Measurements from ENCODE around the gene THAP7.

THAP7 gene

DNA sequence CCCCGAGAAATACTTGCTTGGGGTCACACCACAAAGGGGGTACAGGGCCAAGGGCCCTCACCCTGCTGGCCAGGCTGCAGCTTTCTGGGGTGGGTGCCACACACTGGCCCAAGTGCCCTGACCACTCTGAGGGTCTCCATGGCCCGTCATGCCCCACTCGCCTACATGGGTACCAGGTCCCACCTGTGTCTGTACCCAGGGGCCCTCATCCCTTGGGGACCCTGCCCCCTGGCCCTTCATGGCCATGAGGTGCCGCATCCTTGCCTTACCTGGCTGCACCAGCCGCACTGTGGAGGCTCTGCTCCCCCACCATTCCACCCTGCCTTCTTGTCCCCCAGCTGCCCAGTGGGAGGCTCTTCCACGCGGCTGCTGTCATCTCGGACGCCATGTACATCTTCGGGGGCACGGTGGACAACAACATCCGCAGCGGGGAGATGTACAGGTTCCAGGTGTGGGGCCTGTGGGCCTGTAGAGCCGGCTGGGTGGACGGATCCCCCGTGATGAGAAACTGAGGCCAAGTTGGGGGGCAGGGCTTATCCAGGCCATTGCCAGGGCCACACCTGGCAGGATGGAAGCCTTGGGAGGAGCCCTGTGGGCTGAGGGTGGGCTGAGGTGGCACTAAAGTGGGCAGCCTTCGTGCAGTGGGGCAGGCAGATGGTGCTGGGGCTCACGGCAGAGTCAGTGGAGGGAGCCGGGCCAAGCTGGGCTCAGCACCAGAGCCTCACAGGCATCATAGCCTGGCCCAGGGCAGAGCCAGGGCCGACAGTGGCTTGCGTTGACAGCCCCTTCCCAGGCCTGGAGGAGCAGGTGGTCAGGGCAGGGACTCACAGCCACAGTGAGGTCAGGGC, 9.2 kb downstream of the THAP7 start:
- no peak for DNase-seq

DNA sequence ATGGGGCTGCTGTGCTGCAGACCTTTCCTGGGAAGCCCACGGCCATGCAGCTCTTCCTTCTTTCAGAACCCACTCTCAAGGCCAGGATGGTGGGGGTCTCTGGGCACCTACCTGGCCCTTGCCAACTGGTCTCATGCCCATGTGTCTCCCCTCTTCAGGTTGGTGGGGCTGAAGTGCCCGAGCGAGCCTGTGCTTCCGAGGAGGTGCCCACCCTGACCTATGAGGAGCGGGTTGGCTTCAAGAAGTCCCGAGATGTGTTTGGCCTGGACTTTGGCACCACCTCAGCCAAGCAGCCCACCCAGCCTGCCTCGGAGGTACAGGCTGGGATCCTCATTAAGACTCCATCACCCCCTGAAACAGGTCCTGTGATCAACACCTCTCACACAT, 9.9 kb downstream of the THAP7 start:
- no peak for DNase-seq

- DNase-seq = no peak
Measured at GRCh38 chr22:20991252-20992055, 10.5 kb downstream of the THAP7 start.

- DNase-seq = no peak
Measured at GRCh38 chr22:20990184-20991180, 11.4 kb downstream of the THAP7 start.

GRCh38 chr22:20989323-20990138, 12.4 kb downstream of the THAP7 start:
- DNase-seq = no peak

DNA sequence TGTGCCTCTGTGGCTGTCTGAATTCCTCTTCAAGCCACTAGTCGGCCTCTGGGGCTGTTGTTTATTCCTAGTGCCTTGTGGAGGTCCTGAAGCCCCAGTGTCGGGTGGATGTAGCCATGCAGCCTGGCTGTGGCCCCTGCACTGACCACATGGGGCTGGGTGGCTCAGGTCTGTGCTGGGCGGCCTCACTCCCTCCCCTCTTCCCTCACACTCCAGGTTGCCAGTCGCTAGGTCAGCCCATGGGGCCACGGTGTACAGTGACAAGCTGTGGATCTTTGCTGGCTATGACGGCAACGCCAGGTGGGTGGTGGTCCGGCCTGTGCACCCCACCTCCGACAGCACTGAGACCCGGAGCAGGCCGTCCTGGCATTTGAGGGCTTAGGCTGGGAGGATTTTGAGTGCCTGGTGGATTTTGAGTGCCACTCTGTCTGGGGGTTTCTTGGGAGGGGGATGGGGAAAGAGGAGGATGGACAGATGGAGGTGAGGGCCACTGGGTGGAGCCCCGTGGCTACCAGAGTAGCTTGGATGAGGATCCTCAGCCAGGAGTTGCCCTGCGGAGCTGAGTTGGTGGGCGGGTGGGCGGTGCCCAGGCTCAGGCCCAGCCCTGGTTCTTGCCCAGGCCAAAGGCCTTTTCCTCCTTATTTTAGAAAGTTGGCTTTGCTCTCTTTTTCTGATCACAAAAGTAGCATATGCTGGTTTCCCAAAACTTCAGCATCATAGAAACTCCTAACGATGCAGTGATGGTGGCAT, 13.2 kb downstream of the THAP7 start:
- no peak for DNase-seq

DNA sequence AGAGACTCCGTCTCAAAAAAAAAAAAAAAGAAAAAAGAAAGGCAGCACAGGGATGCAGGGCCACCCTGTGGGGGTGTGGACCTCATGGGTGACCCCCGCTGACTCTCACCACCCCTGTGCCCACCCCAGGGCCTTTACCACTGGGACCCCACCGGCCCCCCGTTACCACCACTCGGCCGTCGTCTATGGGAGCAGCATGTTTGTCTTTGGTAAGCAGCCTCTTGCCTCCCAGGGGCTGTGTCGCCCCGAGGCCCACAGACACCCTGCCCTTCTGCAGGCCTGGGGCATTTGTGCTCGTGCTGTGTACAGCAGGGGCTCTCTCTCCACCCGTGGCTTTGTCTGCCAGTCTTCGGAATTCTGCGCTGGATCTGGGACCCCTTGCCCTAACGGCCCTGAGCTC, 14.5 kb downstream of the THAP7 start:
- DNase-seq = no peak

GRCh38 chr22:20986365-20986764, 15.6 kb downstream of the THAP7 start:
- DNase-seq = no peak

GRCh38 chr22:20985720-20986119, 16.2 kb downstream of the THAP7 start:
- no peak for DNase-seq

DNA sequence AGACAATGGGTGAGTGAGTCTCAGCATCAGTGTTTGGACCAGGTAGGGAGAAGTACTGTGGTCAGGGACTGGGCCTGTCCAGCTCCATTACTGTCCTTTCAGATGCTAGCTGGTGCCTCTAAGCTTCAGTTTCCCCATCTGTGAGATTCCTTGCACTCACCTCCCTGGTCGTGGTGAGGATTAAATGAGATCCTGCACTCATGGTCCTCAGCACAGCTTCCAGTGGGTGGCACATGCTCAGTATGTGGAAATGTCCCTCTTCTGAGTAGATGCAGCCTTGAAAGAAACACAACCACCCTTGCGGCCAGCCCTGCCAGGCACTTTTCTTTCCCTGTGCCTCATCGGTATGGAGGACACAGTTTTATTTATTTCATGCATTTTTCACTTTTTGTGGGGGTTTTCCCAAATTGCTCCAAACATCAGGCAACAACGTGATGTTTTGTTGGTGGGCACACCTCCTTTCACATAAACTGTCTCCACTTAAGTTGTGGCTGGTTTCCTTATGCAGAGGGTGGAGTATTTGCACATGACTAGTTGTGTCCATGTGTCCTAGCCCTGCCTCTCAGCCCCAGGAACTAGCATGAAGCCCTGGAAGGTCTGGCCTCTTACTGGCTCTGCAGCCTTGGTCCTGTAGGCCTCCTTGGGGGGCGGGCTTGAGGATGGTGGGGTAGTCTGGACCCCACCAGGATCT, 18.7 kb downstream of the THAP7 start:
- DNase-seq = no peak

DNA sequence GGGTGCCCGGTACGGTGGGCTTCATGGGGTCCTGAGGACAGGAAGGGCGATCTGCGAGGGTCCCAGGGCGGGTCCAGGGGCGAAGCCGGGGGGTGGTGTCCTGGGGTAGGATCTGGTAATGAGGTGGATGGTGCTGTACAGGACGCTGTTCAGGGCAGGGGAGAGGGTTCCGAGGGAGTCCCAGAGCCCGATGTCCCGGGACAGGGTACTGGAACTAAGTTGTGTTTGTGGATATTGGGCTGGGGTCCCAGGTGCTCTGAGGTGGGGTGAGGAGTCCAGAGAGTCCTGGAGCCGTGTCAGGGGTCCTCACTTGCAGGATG, 19.4 kb downstream of the THAP7 start:
- no peak for DNase-seq

DNA sequence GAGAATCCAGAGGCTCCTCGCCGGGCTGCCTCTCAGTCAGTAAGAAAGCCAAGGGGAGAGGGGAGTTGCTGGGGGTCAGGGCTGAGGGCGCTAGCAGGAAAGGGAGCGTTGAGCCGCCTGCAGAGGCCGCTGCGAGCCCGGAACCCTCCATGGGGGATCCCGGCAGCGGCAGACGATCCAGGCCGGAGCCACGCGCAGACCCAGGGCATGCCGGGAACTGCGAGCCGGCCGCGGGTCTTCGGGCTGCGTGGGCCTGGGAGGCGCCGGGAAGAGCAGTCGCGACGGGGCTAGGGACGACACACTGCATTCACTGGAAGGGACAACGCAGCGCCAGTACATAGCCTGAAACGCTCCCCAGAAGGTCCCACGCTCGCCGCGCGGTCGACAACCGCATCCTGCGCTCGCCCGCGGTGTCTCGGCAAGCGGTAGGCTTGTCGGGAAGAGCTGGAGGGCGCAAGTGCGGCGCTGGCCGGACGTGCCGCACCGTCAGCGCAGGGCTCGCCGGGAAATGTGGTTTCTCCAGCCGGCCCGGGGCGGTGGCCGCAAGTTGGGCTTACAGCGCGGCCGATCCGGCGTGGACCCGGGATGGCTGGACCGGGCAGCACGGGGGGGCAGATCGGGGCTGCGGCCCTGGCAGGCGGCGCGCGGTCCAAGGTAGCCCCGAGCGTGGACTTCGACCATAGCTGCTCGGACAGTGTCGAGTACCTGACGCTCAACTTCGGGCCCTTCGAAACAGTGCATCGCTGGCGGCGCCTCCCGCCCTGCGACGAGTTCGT, 19.9 kb downstream of the THAP7 start, which contains the start of gene LZTR1:
Gene LZTR1 (plus strand): TSS at position 511 of the 776 bp plus-strand sequence. CDS start 75 bp downstream, at position 586.
- DNase-seq = no peak

DNA sequence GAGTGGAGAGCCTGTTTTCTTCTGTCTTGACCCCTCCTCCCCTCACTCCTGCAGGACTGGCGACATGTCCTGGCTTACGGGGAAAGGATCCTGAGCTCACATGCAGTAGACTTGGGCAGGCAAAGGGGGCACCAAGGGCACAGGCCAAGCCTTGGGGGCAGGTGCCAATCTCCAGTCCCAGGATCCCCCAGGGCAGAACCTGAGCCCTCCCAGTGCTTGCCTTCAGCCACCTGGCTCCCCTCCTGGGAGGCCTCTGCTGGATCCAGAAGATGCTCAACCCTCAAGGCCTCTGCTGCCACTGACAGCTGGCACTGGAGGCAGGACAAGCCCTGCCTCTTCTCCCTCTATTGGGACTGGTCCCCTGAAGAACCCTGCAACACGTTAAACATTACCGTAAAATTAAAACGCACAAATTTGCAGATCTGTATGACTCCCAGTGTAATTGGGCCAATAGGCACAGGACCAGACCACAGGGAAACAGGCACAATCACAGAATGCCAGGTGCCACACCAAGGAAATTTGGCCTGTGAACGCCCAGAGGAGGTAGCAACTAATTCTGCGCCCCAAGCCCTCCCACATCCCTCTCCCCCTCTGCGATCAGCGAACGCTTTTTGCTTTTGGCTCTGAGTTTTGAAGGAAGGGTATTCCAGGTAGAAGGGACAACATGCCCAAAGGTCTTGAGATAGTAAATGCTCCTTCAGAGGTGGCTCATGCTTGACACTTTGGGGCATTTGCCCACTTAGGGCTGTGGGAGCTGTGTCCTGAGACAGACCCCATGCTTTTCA, 20.8 kb downstream of the THAP7 start:
- DNase-seq = no peak

DNA sequence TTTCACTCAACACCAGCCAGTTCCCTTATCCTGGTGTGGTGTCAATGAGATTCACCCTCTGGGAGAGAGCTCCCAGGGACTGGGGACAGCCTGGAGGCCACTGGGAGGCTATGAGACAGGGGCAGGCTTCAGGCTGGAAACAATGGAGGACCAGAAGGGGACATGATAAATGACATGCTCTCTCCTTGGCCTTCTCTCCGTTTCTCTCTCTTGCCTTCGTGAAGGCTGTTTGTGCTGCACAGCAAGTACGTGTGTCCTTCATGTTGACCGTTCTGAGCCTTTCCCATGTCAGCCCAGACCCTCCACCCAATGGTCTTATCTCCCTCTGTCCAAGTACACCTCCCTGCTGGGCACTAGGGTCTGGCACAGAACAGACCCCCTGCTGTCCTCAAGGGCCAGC, 21.4 kb downstream of the THAP7 start:
- no peak for DNase-seq

DNA sequence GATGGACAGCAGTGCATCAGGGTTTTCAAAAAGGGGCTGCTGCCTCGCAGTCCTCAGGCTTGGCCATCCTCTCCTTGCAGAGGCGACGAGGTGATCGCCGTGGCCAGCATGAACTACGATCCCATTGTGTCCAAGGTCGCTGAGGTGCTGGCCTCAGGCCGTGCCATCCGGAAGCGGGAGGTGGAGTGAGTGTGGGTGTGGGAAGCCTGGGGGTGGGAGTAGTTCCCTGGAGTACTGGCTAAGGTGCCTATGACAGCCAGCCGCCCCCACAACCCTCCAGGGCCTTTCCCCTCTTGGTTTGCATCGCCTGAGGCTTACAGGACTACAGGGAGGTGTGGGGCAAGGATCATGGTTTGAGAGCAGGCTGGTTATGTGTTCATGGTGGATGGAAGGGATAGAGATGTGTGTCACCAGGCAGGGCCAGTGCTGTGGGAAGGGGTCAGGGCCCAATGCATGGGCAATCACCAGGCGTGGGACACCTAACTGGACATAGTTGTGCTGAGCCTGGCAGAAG, 21.9 kb downstream of the THAP7 start:
- no peak for DNase-seq

GRCh38 chr22:20979243-20979809, 22.6 kb downstream of the THAP7 start:
- no peak for DNase-seq

GRCh38 chr22:20978419-20978818, 23.5 kb downstream of the THAP7 start:
- no peak for DNase-seq

GRCh38 chr22:20977516-20978170, 24.3 kb downstream of the THAP7 start:
- DNase-seq = no peak

All from NCI-H1417 treated with DMSO at 0.1 percent for 48 hours (cell line).